HG03039 (cell line): Measurements from ENCODE around the gene APBA2.

Experiments used
- ATAC-seq: cut with Tn5 transposase; IDR thresholded peaks from one replicate; pipeline ENCODE4 v1.9.1; 2021; ENCODE audit warnings: mild to moderate bottlenecking, moderate library complexity; ENCODE audit not compliant: unreplicated experiment

Gene APBA2

GRCh38 chr15:28895146-28895545 is 9.4 kb downstream of the APBA2 start:
- no peak for ATAC-seq

GRCh38 chr15:28895566-28895965 is 9.8 kb downstream of the APBA2 start:
- no peak for ATAC-seq

- ATAC-seq = no peak
These were observed 11.2 kb downstream of the APBA2 start for GRCh38 chr15:28896951-28897350.

GRCh38 chr15:28897861-28898585 is 12.2 kb downstream of the APBA2 start:
- ATAC-seq = no peak

- no peak for ATAC-seq
These were observed 13.4 kb downstream of the APBA2 start for GRCh38 chr15:28899061-28899738.

GRCh38 chr15:28900041-28900891 is 14.5 kb downstream of the APBA2 start:
- no peak for ATAC-seq

- ATAC-seq = no peak
These were observed 15.3 kb downstream of the APBA2 start for GRCh38 chr15:28900892-28901586.

GRCh38 chr15:28901587-28901980 is 15.8 kb downstream of the APBA2 start:
- no peak for ATAC-seq

GRCh38 chr15:28901987-28902745 is 16.4 kb downstream of the APBA2 start:
- ATAC-seq = no peak

GRCh38 chr15:28902856-28903255 is 17.1 kb downstream of the APBA2 start:
- no peak for ATAC-seq

GRCh38 chr15:28903555-28903954 is 17.8 kb downstream of the APBA2 start:
- ATAC-seq = no peak

- no peak for ATAC-seq
These were observed 18.2 kb downstream of the APBA2 start for GRCh38 chr15:28904003-28904402.

GRCh38 chr15:28904541-28905315 is 19.0 kb downstream of the APBA2 start:
- no peak for ATAC-seq

GRCh38 chr15:28907338-28907960 is 21.7 kb downstream of the APBA2 start:
- ATAC-seq = no peak

GRCh38 chr15:28909958-28910500 is 24.3 kb downstream of the APBA2 start:
- no peak for ATAC-seq

- ATAC-seq = no peak
These were observed 25.6 kb downstream of the APBA2 start for GRCh38 chr15:28911310-28911931.

- ATAC-seq = no peak
These were observed 26.6 kb downstream of the APBA2 start for GRCh38 chr15:28912422-28912821.

- ATAC-seq = no peak
These were observed 27.5 kb downstream of the APBA2 start for GRCh38 chr15:28913171-28913765.
